GM23338 (cell line): ENCODE data around the gene WFS1. TPM values are rescaled to one million over a fixed set of nuclear protein-coding genes. Genes with fewer than 3 reads are reported as not detected.

Experiments
- ATAC-seq: fragments of 200-7000 bp; cut with Tn5 transposase; 3 replicates; pipeline ENCODE4 v1.9.1; 2020
- DNase-seq: peaks from one replicate; pipeline ENCODE4 v3.0.0-alpha.2; 2015; ENCODE audit warnings: low spot score
- H2AFZ ChIP-seq: fragments of 200-600 bp; sonication (generic); 2 replicates; pipeline ENCODE4 v1.8.0; 2016; ENCODE audit warnings: antibody characterized with exemption, mild to moderate bottlenecking, moderate library complexity
- H3F3A ChIP-seq: fragments of 200-600 bp; sonication (generic); replicated peaks from 2 replicates; pipeline ENCODE4 v1.8.0; 2017; ENCODE audit warnings: antibody characterized with exemption, mixed run types, low read depth
- H3K27ac ChIP-seq: fragments of 200-600 bp; sonication (generic); 2 replicates; pipeline ENCODE4 v1.6.1; 2016; ENCODE audit warnings: low read depth
- H3K27me3 ChIP-seq: fragments of 200-600 bp; sonication (generic); 2 replicates; pipeline ENCODE4 v1.8.0; 2016; ENCODE audit warnings: mild to moderate bottlenecking, mixed run types, moderate library complexity; ENCODE audit not compliant: insufficient read depth
- H3K36me3 ChIP-seq: fragments of 200-600 bp; sonication (generic); 2 replicates; pipeline ENCODE4 v1.8.0; 2016; ENCODE audit warnings: mild to moderate bottlenecking; ENCODE audit not compliant: insufficient read depth
- H3K4me1 ChIP-seq: fragments of 200-600 bp; sonication (generic); 2 replicates; pipeline ENCODE4 v1.8.0; 2016; ENCODE audit warnings: mild to moderate bottlenecking, moderate library complexity; ENCODE audit not compliant: insufficient read depth
- H3K4me2 ChIP-seq: fragments of 200-600 bp; sonication (generic); 2 replicates; pipeline ENCODE4 v1.7.1; 2017; ENCODE audit warnings: mixed run types
- H3K4me3 ChIP-seq: fragments of 200-600 bp; sonication (generic); 2 replicates; pipeline ENCODE4 v1.6.1; 2016; ENCODE audit warnings: mixed run types
- H3K79me2 ChIP-seq: fragments of 200-600 bp; sonication (generic); replicated peaks from 2 replicates; pipeline ENCODE4 v1.8.0; 2017; ENCODE audit warnings: mild to moderate bottlenecking; ENCODE audit not compliant: insufficient read depth
- H3K9me2 ChIP-seq: fragments of 200-600 bp; sonication (generic); 2 replicates; pipeline ENCODE4 v1.8.0; 2017; ENCODE audit not compliant: insufficient read depth
- H4K20me1 ChIP-seq: fragments of 200-600 bp; sonication (generic); replicated peaks from 2 replicates; pipeline ENCODE4 v1.8.0; 2017; ENCODE audit warnings: mild to moderate bottlenecking; ENCODE audit not compliant: insufficient read depth
- H3K27ac Mint-ChIP-seq: 2 replicates; pipeline ENCODE4 v1.8.0; 2020; ENCODE audit warnings: inconsistent platforms, mild to moderate bottlenecking, moderate library complexity, mixed read lengths
- H3K27me3 Mint-ChIP-seq: 3 replicates; pipeline ENCODE4 v1.8.0; 2022; ENCODE audit warnings: low read depth, mild to moderate bottlenecking, moderate library complexity, mixed read lengths, inconsistent platforms; ENCODE audit not compliant: insufficient read depth, poor library complexity
- H3K36me3 Mint-ChIP-seq: 3 replicates; pipeline ENCODE4 v1.8.0; 2021; ENCODE audit warnings: low read depth, mild to moderate bottlenecking, inconsistent platforms, moderate library complexity, mixed read lengths
- H3K4me1 Mint-ChIP-seq: 3 replicates; pipeline ENCODE4 v1.8.0; 2020; ENCODE audit warnings: mild to moderate bottlenecking, inconsistent platforms, mixed read lengths
- H3K4me3 Mint-ChIP-seq: 3 replicates; pipeline ENCODE4 v1.8.0; 2021; ENCODE audit warnings: moderate library complexity, mild to moderate bottlenecking, inconsistent platforms, mixed read lengths
- H3K9me3 Mint-ChIP-seq: 3 replicates; pipeline ENCODE4 v1.8.0; 2020; ENCODE audit warnings: moderate library complexity, mild to moderate bottlenecking, inconsistent platforms, mixed read lengths
- CREB1 ChIP-seq: fragments of 250-450 bp; sonication (Bioruptor Pico); IDR thresholded peaks from 2 replicates; pipeline ENCODE4 v1.5.0; 2020; ENCODE audit warnings: low read depth, mild to moderate bottlenecking, moderate library complexity
- CTCF ChIP-seq, 2 experiments: fragments of 200-600 bp in 1 of 2; sonication (generic) in 1 of 2; conservative IDR thresholded peaks; 2 replicates each; pipeline versions ENCODE4 v1.5.1 to v1.6.1; 2016 to 2017; ENCODE audit warnings: antibody characterized with exemption in 2 of 2, low read depth in 2 of 2, mild to moderate bottlenecking in 2 of 2, moderate library complexity in 1 of 2
- ETS1 ChIP-seq: IDR thresholded peaks from 2 replicates; pipeline ENCODE4 v1.6.1; 2016; ENCODE audit warnings: antibody characterized with exemption
- EZH2 ChIP-seq: fragments of 200-600 bp; sonication (generic); IDR thresholded peaks from one replicate; pipeline ENCODE4 v1.8.0; 2017; ENCODE audit warnings: antibody characterized with exemption, mild to moderate bottlenecking, low read depth; ENCODE audit not compliant: unreplicated experiment
- EZH2phosphoT487 ChIP-seq: fragments of 200-600 bp; sonication (generic); IDR thresholded peaks from one replicate; pipeline ENCODE4 v1.8.1; 2018; ENCODE audit warnings: antibody characterized with exemption; ENCODE audit not compliant: unreplicated experiment
- NANOG ChIP-seq: IDR thresholded peaks from 2 replicates; pipeline ENCODE4 v1.6.1; 2016; ENCODE audit warnings: antibody characterized with exemption, borderline replicate concordance
- POLR2AphosphoS5 ChIP-seq: IDR thresholded peaks from 2 replicates; pipeline ENCODE4 v1.6.1; 2016; ENCODE audit warnings: antibody characterized with exemption, low read depth
- REST ChIP-seq: IDR thresholded peaks from one replicate; pipeline ENCODE4 v1.6.1; 2018; ENCODE audit warnings: antibody characterized with exemption; ENCODE audit not compliant: unreplicated experiment
- STAT1 ChIP-seq: IDR thresholded peaks from one replicate; pipeline ENCODE4 v1.6.1; 2016; ENCODE audit warnings: antibody characterized with exemption; ENCODE audit not compliant: unreplicated experiment
- ZNF114 ChIP-seq: fragments of 250-450 bp; sonication (Bioruptor Pico); IDR thresholded peaks from 2 replicates; pipeline ENCODE4 v1.5.0; 2020; ENCODE audit warnings: mild to moderate bottlenecking, moderate library complexity
- ZNF331 ChIP-seq: fragments of 250-450 bp; sonication (Bioruptor Pico); IDR thresholded peaks from 2 replicates; pipeline ENCODE4 v1.5.0; 2020; ENCODE audit warnings: low read depth, mild to moderate bottlenecking, moderate library complexity
- ZNF462 ChIP-seq: fragments of 250-450 bp; sonication (Bioruptor Pico); IDR thresholded peaks from 2 replicates; pipeline ENCODE4 v1.5.0; 2020; ENCODE audit warnings: mild to moderate bottlenecking, moderate library complexity
- polyA plus RNA-seq: library from polyadenylated mRNA; unstranded; fragments of >200 nt; fragmentation: Nextera tagmentation; extraction: Ambion mirVana; gene quantifications from 2 replicates; pipeline ENCODE4 v1.2.1, GENCODE V29; 2016
- total RNA-seq: library from RNA; depleted of rRNA; stranded (reverse); fragments of >200 nt; shearing (Covaris generic); gene quantifications from 2 replicates; pipeline ENCODE4 v1.2.3, GENCODE V29; 2014

WFS1 gene
- total and polyA plus RNA-seq, 2 experiments from 2014 or later: 24.7 to 45.4 TPM

- DNase-seq (no peak), ATAC-seq (no peak)
- H3K4me1 Mint-ChIP-seq: peaks cover 28% of the 10 kb centered on the region
- Histone ChIP-seq H3K9me2 (no peaks in the 10 kb centered on the region), H2AFZ (no peak overlapping the region), H3K79me2 (no peaks in the 10 kb centered on the region), H3K4me1 (peaks cover 6% of the 10 kb centered on the region; the same call in 1 of the 2 replicates), H3K27ac (no peak overlapping the region), H3K4me3 (no peak overlapping the region), H3K4me2 (no peak overlapping the region), H4K20me1 (no peaks in the 10 kb centered on the region), H3K36me3 (no peaks in the 10 kb centered on the region), H3K27me3 (no peaks in the 10 kb centered on the region), H3F3A (no peaks in the 10 kb centered on the region)
- TF ChIP-seq POLR2AphosphoS5 (no peak), CREB1 (CRISPR knock-in tag) (no peak), NANOG (no peak), CTCF (conservative IDR thresholded peaks at IDR 0.05; ENCODE audit: low read depth in 2 of 2) (no peak), REST (no peak), ETS1 (no peak), STAT1 (no peak), EZH2 (no peak), ZNF114 (no peak), EZH2phosphoT487 (no peak), ZNF462 (CRISPR knock-in tag) (no peak), ZNF331 (CRISPR knock-in tag) (no peak)
- H3K36me3 Mint-ChIP-seq: no peaks in the 10 kb centered on the region
- H3K27ac Mint-ChIP-seq: no peak overlapping the region
- no peaks in the 10 kb centered on the region for H3K9me3 Mint-ChIP-seq
- no peak overlapping the region for H3K4me3 Mint-ChIP-seq
- H3K27me3 Mint-ChIP-seq: peaks cover 8% of the 10 kb centered on the region
Measured at GRCh38 chr4:6342530-6343293, 73.1 kb downstream of the WFS1 start.
